HEK293 (cell line): ENCODE results near the gene PDIA5.

Experiments used
- CTCF ChIA-PET: fragments of 350-600 bp; formaldehyde crosslinking; extraction: SDS; loops from one replicate; lab custom pipeline; 2021; ENCODE audit warnings: antibody characterized with exemption; lab: Yijun Ruan, JAX
- POLR2A ChIA-PET: fragments of 300-600 bp; formaldehyde crosslinking; extraction: SDS; loops from one replicate; lab custom pipeline; 2020; ENCODE audit warnings: antibody characterized with exemption, inconsistent platforms; lab: Yijun Ruan, JAX
- H3K27ac ChIP-seq: fragments of 200-500 bp; sonication (Bioruptor generic); 2 replicates; pipeline ENCODE4 v1.5.1; 2014; ENCODE audit warnings: low read depth, low read length, control low read depth, inconsistent platforms; ENCODE audit errors: extremely low read depth
- H3K36me3 ChIP-seq, 2 experiments: fragments of 200-500 bp in 1 of 2; sonication (Bioruptor generic) in 1 of 2; 1 replicate in 1 of 2; 2 replicates in 1 of 2; pipeline ENCODE4 v1.5.1; 2014 to 2017; ENCODE audit warnings: inconsistent platforms in 2 of 2, low read length in 2 of 2; ENCODE audit not compliant: control insufficient read depth in 2 of 2, insufficient read depth in 1 of 2
- H3K4me1 ChIP-seq: fragments of 200-500 bp; sonication (Bioruptor generic); 2 replicates; pipeline ENCODE4 v1.5.1; 2014; ENCODE audit warnings: mild to moderate bottlenecking, low read length, inconsistent platforms; ENCODE audit not compliant: control insufficient read depth, insufficient read depth
- H3K4me3 ChIP-seq: 2 replicates; pipeline ENCODE4 v1.5.1; 2011; ENCODE audit warnings: low read depth, mild to moderate bottlenecking, control low read depth, low read length, moderate library complexity
- H3K9me3 ChIP-seq: fragments of 200-500 bp; sonication (Bioruptor generic); 2 replicates; pipeline ENCODE4 v1.5.1; 2014; ENCODE audit warnings: low read depth, low read length, inconsistent platforms; ENCODE audit not compliant: control insufficient read depth, insufficient read depth
- CTCF ChIP-seq: fragments of 450-650 bp; formaldehyde crosslinking; IDR thresholded peaks from 2 replicates; pipeline ENCODE4 v1.5.1; 2016; ENCODE audit warnings: missing biosample characterization, missing genetic modification characterization
- ELK4 ChIP-seq: IDR thresholded peaks from 2 replicates; pipeline ENCODE4 v1.6.1; 2011; ENCODE audit warnings: mild to moderate bottlenecking, low read depth, low read length, borderline replicate concordance
- KLF10 ChIP-seq: fragments of 450-650 bp; IDR thresholded peaks from 2 replicates; pipeline ENCODE4 v1.5.1; 2018; ENCODE audit warnings: missing biosample characterization, mild to moderate bottlenecking, missing genetic modification characterization
- PRDM1 ChIP-seq: fragments of 450-650 bp; formaldehyde crosslinking; IDR thresholded peaks from 2 replicates; pipeline ENCODE4; 2016; ENCODE audit warnings: missing biosample characterization, missing genetic modification characterization
- SCRT2 ChIP-seq: fragments of 450-650 bp; formaldehyde crosslinking; IDR thresholded peaks from 2 replicates; pipeline ENCODE4 v1.5.1; 2016; ENCODE audit warnings: missing biosample characterization, missing genetic modification characterization
- SETDB1 ChIP-seq: IDR thresholded peaks from one replicate; pipeline ENCODE4 v1.6.1; 2017; ENCODE audit warnings: mild to moderate bottlenecking, low read length, moderate library complexity, mixed read lengths; ENCODE audit not compliant: insufficient read length
- YY2 ChIP-seq: fragments of 450-650 bp; formaldehyde crosslinking; IDR thresholded peaks from 2 replicates; pipeline ENCODE4 v1.5.1; 2016; ENCODE audit warnings: missing biosample characterization, missing genetic modification characterization
- ZNF18 ChIP-seq: fragments of 450-650 bp; formaldehyde crosslinking; IDR thresholded peaks from 2 replicates; pipeline ENCODE4 v1.5.1; 2016; ENCODE audit warnings: missing biosample characterization, missing genetic modification characterization
- ZNF48 ChIP-seq: fragments of 450-650 bp; formaldehyde crosslinking; IDR thresholded peaks from 2 replicates; pipeline ENCODE4 v1.5.1; 2016; ENCODE audit warnings: missing biosample characterization, missing genetic modification characterization
- ZNF585B ChIP-seq: fragments of 450-650 bp; formaldehyde crosslinking; IDR thresholded peaks from 2 replicates; pipeline ENCODE4 v1.5.1; 2016; ENCODE audit warnings: missing biosample characterization, missing genetic modification characterization
- ZNF660 ChIP-seq: fragments of 450-650 bp; IDR thresholded peaks from 2 replicates; pipeline ENCODE4 v1.5.1; 2018; ENCODE audit warnings: missing biosample characterization, mild to moderate bottlenecking, missing genetic modification characterization
- ZSCAN18 ChIP-seq: fragments of 450-650 bp; formaldehyde crosslinking; IDR thresholded peaks from 2 replicates; pipeline ENCODE4 v1.5.1; 2016; ENCODE audit warnings: missing biosample characterization, missing genetic modification characterization
- TF ChIP-seq, protein P1 (sequence below): fragments of 450-650 bp; formaldehyde crosslinking; IDR thresholded peaks from 2 replicates; pipeline ENCODE4 v1.5.1; 2016; ENCODE audit warnings: missing biosample characterization, missing genetic modification characterization, low read depth

PDIA5 gene

GRCh38 chr3:123038751-123039150, 28.1 kb upstream of the PDIA5 start:
- H3K4me3 ChIP-seq: no peak overlapping the region
- POLR2A ChIA-PET: no interaction called here
- TF ChIP-seq ZNF660 (tag by site-specific recombination) (no peak), ZNF18 (tag by site-specific recombination) (no peak), SETDB1 (no peak)
- no peak overlapping the region for H3K27ac ChIP-seq
- H3K4me1 ChIP-seq: no peaks in the 10 kb centered on the region
- no peaks in the 10 kb centered on the region for H3K36me3 ChIP-seq
- CTCF ChIA-PET: interaction anchor here (0.7 to 1.3 kb wide), 2 partner anchors 11 to 18 kb away, joined by 3 read pairs; no protein-coding TSS in a partner anchor
- no peaks in the 10 kb centered on the region for H3K9me3 ChIP-seq

DNA sequence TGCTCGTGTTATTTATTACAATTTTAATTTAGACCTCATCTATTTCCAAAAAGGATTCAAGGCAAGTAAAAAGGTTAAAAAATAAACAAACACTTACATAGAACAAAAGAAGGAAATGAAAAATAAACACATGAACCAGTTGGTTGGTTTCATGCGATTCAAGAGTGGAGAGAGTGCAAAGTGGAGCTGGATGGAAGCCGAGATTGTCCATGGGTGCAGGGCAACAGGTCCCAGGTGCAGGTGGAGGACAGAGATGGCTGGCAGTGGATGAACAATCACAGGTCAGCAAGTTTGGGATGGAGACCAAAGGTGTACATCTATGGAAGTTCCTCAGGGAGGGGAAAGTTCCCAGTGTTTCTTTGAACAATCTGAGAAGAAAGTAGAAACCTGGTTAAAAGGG, 27.6 kb upstream of the PDIA5 start:
- POLR2A ChIA-PET: no interaction called here
- no peaks in the 10 kb centered on the region for H3K4me1 ChIP-seq
- H3K4me3 ChIP-seq: no peak overlapping the region
- no peak overlapping the region for H3K27ac ChIP-seq
- TF ChIP-seq CTCF (no peak), SCRT2 (peak; percentile 51; the same call in 1 of the 2 replicates)
- H3K36me3 ChIP-seq: no peaks in the 10 kb centered on the region
- CTCF ChIA-PET: interaction anchor here (0.7 to 1.3 kb wide), 2 partner anchors 11 to 18 kb away, joined by 3 read pairs; no protein-coding TSS in a partner anchor
- H3K9me3 ChIP-seq: no peaks in the 10 kb centered on the region

GRCh38 chr3:123042413-123042812, 24.4 kb upstream of the PDIA5 start:
- no peaks in the 10 kb centered on the region for H3K4me1 ChIP-seq
- no peaks in the 10 kb centered on the region for H3K36me3 ChIP-seq
- TF ChIP-seq, protein P1, sequence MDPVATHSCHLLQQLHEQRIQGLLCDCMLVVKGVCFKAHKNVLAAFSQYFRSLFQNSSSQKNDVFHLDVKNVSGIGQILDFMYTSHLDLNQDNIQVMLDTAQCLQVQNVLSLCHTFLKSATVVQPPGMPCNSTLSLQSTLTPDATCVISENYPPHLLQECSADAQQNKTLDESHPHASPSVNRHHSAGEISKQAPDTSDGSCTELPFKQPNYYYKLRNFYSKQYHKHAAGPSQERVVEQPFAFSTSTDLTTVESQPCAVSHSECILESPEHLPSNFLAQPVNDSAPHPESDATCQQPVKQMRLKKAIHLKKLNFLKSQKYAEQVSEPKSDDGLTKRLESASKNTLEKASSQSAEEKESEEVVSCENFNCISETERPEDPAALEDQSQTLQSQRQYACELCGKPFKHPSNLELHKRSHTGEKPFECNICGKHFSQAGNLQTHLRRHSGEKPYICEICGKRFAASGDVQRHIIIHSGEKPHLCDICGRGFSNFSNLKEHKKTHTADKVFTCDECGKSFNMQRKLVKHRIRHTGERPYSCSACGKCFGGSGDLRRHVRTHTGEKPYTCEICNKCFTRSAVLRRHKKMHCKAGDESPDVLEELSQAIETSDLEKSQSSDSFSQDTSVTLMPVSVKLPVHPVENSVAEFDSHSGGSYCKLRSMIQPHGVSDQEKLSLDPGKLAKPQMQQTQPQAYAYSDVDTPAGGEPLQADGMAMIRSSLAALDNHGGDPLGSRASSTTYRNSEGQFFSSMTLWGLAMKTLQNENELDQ (tag by site-specific recombination): no peak
- TF ChIP-seq ZNF48 (no peak), ELK4 (no peak), ZNF585B (no peak)
- ChIA-PET CTCF (no interaction called here), POLR2A (no interaction called here)
- H3K9me3 ChIP-seq: no peaks in the 10 kb centered on the region
- H3K4me3 ChIP-seq: no peak overlapping the region
- H3K27ac ChIP-seq: no peak overlapping the region

GRCh38 chr3:123044981-123045763, 21.7 kb upstream of the PDIA5 start:
- Histone ChIP-seq H3K4me3 (no peak overlapping the region), H3K36me3 (no peaks in the 10 kb centered on the region), H3K9me3 (no peaks in the 10 kb centered on the region), H3K4me1 (no peaks in the 10 kb centered on the region), H3K27ac (no peak overlapping the region)
- TF ChIP-seq PRDM1 (tag by site-specific recombination) (no peak), YY2 (tag by site-specific recombination) (no peak), ZSCAN18 (no peak), KLF10 (no peak)
- ChIA-PET CTCF (no interaction called here), POLR2A (no interaction called here)
